HG02588 (cell line): Measurements from ENCODE around the gene C1QTNF1.
"Not testable (repeated sequence)": the region's sequence is repeated elsewhere in the genome, so short reads cannot be mapped to it uniquely, and the experiment has no call there.

Experiments used
- ATAC-seq: cut with Tn5 transposase; IDR thresholded peaks from one replicate; pipeline ENCODE4 v1.9.1; 2021; ENCODE audit warnings: mild to moderate bottlenecking, moderate library complexity; ENCODE audit not compliant: unreplicated experiment

C1QTNF1 gene

GRCh38 chr17:79005063-79005861 lies 18.7 kb upstream of the C1QTNF1 start:
- no peak for ATAC-seq

GRCh38 chr17:79006046-79006445 lies 17.9 kb upstream of the C1QTNF1 start:
- ATAC-seq: no peak

GRCh38 chr17:79006794-79007503 lies 17.0 kb upstream of the C1QTNF1 start:
- ATAC-seq: no peak

GRCh38 chr17:79007504-79008381 lies 16.2 kb upstream of the C1QTNF1 start:
- ATAC-seq: no peak

GRCh38 chr17:79008666-79009387 lies 15.1 kb upstream of the C1QTNF1 start:
- ATAC-seq: no peak

- peak; percentile 83 for ATAC-seq
These were observed 14.3 kb upstream of the C1QTNF1 start, which contains the start of gene CANT1 for GRCh38 chr17:79009397-79010303. Gene CANT1, minus strand, starts transcription at chr17:79009764. Its CDS starts 12,142 bp downstream, at chr17:78997622.

- ATAC-seq: no peak
These were observed 13.7 kb upstream of the C1QTNF1 start for GRCh38 chr17:79010304-79010646.

- no peak for ATAC-seq
These were observed 12.4 kb upstream of the C1QTNF1 start for GRCh38 chr17:79011451-79012147.

- no peak for ATAC-seq
These were observed 11.3 kb upstream of the C1QTNF1 start for GRCh38 chr17:79012563-79013134.

GRCh38 chr17:79014158-79014758 lies 9.7 kb upstream of the C1QTNF1 start:
- ATAC-seq: no peak

GRCh38 chr17:79017546-79018369 lies 6.2 kb upstream of the C1QTNF1 start:
- ATAC-seq: no peak

- no peak for ATAC-seq
These were observed 5.6 kb upstream of the C1QTNF1 start for GRCh38 chr17:79018370-79018695.

GRCh38 chr17:79019261-79019631 lies 4.7 kb upstream of the C1QTNF1 start:
- ATAC-seq: no peak

- no peak for ATAC-seq
These were observed 4.1 kb upstream of the C1QTNF1 start for GRCh38 chr17:79019632-79020584.

GRCh38 chr17:79020631-79021301 lies 3.2 kb upstream of the C1QTNF1 start:
- ATAC-seq: no peak

- ATAC-seq: not testable (repeated sequence)
These were observed 2.0 kb upstream of the C1QTNF1 start for GRCh38 chr17:79021929-79022328.
